Gastroesophageal sphincter (tissue), 3 donors: ENCODE results near the gene KPNA3.

ENCODE experiments used
- CTCF ChIP-seq, 4 experiments: fragments of 200-600 bp in 2 of 4; fragments of 450-650 bp in 2 of 4; sonication (generic) in 1 of 4; IDR thresholded peaks; one replicate each; pipeline ENCODE4 v1.5.1; 2017 to 2019; ENCODE audit warnings: antibody characterized with exemption in 4 of 4, mild to moderate bottlenecking in 2 of 4, moderate library complexity in 2 of 4
- POLR2A ChIP-seq, 2 donors: fragments of 450-650 bp; IDR thresholded peaks; one replicate each; pipeline ENCODE4 v1.6.1; 2017; ENCODE audit warnings: antibody characterized with exemption in 2 of 2, mild to moderate bottlenecking in 2 of 2, moderate library complexity in 1 of 2

GRCh38 chr13:49693191-49693733 is 99.2 kb downstream of the KPNA3 start:
- TF ChIP-seq CTCF (IDR thresholded peaks at IDR 0.05) (no peak), POLR2A (IDR thresholded peaks at IDR 0.05) (no peak)
